ENCODE data around the gene MATN3. TPM values are rescaled to one million over a fixed set of nuclear protein-coding genes. Genes with fewer than 3 reads are reported as not detected.

Gene MATN3, protein sequence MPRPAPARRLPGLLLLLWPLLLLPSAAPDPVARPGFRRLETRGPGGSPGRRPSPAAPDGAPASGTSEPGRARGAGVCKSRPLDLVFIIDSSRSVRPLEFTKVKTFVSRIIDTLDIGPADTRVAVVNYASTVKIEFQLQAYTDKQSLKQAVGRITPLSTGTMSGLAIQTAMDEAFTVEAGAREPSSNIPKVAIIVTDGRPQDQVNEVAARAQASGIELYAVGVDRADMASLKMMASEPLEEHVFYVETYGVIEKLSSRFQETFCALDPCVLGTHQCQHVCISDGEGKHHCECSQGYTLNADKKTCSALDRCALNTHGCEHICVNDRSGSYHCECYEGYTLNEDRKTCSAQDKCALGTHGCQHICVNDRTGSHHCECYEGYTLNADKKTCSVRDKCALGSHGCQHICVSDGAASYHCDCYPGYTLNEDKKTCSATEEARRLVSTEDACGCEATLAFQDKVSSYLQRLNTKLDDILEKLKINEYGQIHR
- total RNA-seq: 0.62 and 0.73 TPM in 2 replicates

DNA sequence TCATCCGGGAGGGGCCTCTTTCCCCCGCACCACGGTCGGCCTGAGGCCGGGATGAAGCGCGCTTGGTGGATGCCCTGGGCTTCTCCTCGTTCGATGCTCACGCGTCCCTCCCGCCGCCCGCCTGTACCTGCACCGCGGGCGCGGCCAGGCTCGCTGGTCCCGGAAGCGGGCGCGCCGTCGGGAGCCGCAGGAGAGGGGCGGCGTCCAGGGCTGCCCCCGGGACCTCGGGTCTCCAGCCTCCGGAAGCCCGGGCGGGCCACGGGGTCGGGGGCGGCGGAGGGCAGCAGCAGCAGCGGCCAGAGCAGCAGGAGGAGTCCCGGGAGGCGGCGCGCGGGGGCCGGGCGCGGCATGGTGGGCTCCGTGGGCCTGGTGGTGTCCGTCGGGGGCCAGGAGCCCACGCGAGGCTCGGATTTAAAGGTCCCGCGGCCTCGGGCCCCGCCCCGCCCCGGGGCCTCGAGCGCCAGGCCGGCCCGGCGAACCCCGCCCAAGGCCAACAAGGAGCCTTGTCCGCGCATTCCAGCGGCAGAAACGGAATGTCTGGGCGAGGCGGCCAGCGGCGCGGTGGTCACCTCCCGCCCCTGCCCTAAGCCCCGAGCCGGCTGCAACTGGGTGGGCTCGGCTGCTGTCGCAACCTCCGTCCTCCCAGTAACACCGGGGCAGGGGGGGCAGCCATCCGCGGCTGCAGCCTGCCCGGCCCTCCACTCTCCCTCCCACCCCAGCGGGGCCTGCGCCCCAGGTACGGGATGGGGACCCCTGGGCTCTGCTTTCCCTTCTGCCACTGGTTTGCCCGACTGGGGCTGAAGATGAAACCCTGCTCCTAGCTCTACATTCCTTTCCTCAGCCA, at the start of gene MATN3:
Gene MATN3, minus strand, starts transcription at position 387 of the 844 bp plus-strand sequence. Its CDS starts 37 bp downstream, at position 350.

GRCh38 chr2:20051532-20052228, 39.2 kb upstream of the MATN3 start, which contains the start of gene LAPTM4A:
LAPTM4A (minus strand) TSS chr2:20051628; CDS start chr2:20051520, 108 bp downstream.

DNA sequence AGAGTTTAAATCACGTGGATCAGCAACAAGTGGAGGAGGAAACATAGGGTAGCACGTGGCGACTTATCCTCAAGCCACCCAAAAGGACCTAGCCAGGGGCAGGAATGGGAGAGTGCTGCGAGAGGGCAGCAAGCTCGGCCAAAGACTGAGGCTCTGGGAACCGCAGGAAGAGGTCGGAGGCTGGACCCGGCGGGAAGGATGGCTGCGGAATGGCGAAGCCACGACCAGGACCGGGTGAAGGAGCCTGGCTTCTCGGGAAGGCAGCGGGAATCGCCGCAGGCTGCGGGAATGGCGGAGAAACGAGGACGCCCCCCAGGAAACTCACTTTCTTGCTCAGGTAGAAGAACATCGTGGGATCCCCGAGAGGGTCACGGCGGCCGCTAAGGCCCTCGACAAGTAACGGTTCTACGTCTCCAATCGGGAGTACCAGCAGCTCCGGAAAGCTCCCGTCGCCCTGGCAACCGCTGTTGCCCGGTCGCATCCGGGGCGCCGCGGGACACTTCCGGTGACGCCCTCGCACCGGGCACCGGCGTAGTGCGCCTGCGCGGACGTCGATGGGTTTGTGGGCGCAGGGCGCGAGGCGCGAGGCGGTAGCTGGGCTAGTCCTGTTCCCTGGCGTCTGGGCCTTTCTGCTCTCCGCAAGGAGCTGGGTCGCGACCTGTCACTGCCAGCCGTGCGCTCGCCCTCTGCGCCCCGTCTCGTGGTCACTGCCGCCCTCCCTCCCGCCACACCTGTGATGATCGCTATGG, 22.6 kb downstream of the MATN3 start, which contains the start of gene WDR35:
Gene WDR35, minus strand, starts transcription at position 439 of the 749 bp plus-strand sequence. Its CDS starts 90 bp downstream, at position 349.

Other genes with a start within 250 kb of the MATN3 start
- gene TTC32, start 110.7 kb downstream of the MATN3 start, total RNA-seq: 0.88 and 4.2 TPM in 2 replicates
- gene WDR35, start 22.6 kb downstream of the MATN3 start, total RNA-seq: 4.3 and 4.8 TPM in 2 replicates
- gene LAPTM4A, start 39.0 kb upstream of the MATN3 start, total RNA-seq: 281 and 285 TPM in 2 replicates
- 1.6 and 2.4 TPM in 2 replicates for gene SDC1, start 212.5 kb upstream of the MATN3 start, total RNA-seq

Data from cardiac ventricle fibroblast (primary cell).